GM21367 (cell line): Measurements from ENCODE around the gene LYRM9.
"Not testable (repeated sequence)": the region's sequence is repeated elsewhere in the genome, so short reads cannot be mapped to it uniquely, and the experiment has no call there.

ENCODE experiments used
- ATAC-seq: cut with Tn5 transposase; IDR thresholded peaks from one replicate; pipeline ENCODE4 v1.9.1; 2021; ENCODE audit not compliant: unreplicated experiment

Gene LYRM9

DNA sequence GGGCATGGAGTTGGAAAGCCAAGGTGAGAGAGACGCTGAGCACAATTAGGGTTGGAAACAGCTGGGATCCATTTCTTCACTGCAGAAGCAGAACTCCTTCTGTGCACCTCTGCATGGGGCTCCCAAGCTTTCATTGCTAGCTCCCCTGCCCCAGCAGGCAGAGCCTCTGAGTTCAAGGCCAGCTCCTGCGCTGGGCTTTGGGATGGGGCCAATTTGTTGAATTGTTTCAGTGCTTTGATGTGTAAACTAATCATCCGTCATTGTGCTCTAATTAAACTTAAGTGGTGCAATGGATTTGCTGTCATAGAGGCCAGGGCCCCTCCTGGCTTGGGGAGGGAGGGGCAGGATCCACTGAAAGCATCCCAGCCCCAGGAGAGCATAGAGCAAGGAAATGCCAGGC lies 13.5 kb upstream of the LYRM9 start:
- no peak for ATAC-seq

DNA sequence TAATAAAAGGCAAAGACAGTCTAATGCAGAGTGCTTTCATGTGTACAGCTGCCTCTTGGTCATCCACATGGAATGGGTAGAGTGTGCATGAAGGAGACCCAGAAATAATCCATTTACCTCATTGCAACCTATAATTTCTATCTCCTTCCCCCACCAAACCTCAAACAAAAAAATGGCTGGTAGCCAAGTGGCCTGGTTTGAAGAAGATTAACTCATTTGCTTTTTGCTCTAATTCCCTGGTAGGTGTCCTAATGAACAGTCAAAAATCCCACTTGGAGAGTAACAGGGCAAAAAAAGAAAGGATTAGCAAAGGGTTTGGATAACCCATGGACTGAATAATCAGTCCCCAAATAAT lies 13.0 kb upstream of the LYRM9 start:
- ATAC-seq: no peak

DNA sequence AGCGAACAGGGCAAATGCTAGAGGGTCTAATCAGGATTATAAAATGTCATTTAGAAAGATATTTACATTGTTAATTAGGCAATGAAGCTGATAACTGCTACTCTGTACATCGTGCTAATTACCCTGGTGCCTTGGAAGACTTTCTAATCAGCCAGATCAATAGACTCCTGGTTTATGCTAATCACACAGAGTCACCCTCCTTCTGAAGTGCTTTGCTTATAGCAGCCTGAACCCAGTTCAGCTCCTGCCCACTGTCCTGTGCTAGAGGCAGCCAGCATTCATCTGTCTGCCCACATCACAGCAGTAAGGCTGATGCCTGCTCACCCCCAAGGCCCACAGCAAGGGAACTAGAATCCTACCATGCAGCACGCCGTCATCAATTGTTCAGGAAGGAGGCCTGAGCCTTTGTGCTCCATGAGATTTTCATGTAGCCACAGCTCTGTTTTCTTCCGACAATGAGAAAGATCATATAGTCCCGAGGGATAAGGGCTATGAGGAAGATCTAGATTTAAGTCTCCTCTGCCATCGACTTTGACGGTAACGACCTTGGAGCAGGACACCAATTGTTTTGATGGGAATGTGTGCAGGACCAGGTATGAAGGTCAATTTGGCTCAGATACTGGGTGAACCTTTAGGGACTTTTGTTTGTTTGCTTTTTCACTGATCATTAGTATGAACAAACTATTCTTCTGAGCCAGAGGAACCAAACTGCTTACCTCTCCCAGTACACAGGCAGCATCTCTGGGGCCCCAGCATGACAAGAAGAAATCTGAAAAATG lies 12.5 kb upstream of the LYRM9 start:
- no peak for ATAC-seq

DNA sequence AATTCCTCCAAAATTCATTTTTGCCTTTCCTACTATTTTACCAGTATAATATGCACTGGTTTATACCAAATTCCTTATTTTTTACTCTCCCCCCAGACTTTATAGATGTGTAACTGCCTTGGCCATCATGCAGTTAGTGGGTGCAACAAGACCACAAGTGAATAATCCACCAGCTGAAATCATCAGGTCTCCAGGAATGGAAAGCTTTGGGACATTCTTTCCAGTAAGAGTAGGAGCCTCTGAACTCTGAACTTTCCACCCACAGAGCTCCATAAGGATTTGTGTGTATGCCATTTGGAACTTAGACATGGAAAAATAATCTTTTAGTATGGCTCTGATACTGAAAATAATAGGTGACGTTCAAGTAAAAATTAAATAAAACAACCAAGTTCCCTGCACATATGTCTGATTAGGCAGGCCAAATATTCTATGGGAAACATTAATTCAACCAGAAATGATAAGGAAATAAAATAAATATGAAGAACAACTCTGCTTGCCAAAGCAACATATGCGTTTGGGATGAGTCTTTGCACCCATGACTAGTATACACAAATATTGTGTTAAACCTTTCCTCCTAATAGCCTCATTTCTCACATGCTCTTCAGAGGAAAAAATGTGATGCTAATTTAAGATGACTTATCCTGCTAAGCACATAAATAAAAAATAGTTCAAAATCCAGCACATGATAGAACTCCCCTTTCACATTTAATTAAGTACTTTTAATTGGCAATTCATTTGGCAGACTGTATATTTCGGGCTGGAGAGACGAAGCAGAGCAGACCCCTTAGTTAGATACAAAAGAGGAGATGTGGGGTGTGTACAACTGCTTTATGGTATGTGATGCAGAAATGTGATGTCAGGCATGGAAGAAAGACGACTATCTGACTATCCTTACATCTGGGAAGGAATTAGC lies 11.6 kb upstream of the LYRM9 start:
- ATAC-seq: no peak

DNA sequence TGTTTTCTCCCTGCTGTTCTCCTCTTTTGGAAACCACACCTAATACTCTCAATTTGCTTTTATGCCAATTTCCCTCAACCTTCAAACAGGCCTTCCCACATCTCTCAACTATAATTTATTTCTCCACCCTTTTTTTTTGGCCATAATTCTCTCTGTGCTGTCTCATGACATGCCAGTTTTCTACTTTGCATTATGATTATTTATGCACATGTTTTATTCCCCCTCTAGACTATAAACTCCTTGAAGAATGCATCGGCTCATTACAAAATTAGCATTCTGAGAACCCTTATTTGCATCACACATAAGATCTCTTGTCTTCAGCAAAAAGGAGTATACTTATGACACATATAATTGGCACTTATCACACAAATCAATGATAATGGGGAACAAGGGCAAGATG lies 10.9 kb upstream of the LYRM9 start:
- no peak for ATAC-seq

DNA sequence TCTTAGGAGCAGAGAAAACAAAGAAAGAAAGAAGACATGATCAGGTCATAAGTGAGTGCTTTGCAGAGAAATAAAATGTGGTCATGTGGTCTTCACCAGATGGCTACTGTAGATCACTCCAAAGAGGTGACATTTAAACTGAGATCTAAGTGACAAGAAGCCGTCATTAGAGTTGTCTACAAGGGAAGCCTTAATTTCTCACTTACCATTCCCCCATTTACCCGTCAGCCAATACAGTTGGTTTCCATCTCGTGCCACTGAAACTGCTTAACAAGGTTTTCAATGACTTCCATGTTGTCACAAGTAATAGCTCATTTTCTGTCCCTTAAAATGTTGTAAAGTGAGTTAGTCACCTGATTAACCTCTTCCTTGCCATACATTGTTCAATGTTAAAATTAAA lies 6.4 kb upstream of the LYRM9 start:
- ATAC-seq: no peak

DNA sequence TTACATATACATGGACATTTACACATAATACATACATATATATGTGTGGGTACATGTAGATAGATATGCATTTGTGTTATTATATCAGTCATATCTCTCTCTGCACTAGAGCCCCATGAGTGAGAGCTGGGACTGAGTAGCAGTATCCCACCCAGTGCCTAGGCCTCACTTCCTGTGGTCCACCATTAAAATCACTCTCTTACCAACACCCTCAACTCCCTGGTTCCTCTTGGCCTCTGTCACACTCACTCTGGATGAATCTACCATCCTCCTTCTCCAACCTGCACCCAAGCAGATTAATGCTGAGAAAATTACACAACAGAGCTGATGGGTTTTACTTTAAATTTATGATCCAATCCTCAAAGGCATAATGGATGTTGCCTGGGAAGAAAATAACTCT lies 4.9 kb upstream of the LYRM9 start:
- ATAC-seq: no peak

DNA sequence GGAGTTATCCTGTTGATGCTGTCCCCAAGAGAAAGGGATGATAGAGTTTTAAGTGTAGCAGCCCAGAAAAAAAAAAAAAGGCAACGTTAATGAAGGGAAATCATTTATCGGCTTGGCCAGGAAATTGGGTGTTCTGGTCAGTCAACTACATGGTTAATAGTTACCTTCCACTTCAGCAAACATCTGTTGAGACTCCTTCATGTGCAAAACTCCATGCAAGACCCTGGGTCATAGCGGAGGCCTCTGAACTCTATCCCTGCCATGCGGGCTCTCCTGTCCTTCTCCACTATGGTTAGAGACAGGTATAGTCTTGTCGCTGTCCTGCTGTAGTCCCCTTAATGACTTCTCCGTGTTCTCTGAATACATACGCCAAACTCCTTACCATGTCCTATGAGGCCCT lies 3.5 kb upstream of the LYRM9 start:
- ATAC-seq: no peak

DNA sequence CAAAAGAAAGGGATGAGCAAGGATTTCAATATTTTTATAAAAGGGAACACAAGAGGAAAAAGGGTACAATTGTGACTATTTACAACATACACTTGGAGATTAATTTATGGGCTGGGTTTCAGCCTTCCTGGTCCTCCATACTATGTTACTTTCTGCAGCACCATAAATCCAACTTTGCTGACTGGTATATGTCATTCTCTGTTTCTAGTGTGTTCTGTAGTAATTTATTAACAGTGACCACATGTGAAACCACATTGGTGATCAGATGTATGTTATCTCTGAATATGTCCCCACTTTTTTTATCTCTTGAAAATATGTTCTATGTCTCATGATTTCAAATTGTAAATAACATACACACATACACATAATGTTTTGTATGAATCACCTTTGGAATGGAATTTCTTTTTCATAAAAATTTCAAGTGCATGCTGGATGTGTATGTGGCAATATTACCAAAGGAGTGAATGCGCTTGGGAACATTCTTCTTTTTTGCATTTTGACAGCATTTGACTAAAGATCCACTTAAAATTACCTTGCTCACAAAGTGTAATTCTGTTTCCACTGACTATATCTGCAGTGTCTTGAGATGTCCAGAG lies 2.9 kb upstream of the LYRM9 start:
- ATAC-seq: no peak

DNA sequence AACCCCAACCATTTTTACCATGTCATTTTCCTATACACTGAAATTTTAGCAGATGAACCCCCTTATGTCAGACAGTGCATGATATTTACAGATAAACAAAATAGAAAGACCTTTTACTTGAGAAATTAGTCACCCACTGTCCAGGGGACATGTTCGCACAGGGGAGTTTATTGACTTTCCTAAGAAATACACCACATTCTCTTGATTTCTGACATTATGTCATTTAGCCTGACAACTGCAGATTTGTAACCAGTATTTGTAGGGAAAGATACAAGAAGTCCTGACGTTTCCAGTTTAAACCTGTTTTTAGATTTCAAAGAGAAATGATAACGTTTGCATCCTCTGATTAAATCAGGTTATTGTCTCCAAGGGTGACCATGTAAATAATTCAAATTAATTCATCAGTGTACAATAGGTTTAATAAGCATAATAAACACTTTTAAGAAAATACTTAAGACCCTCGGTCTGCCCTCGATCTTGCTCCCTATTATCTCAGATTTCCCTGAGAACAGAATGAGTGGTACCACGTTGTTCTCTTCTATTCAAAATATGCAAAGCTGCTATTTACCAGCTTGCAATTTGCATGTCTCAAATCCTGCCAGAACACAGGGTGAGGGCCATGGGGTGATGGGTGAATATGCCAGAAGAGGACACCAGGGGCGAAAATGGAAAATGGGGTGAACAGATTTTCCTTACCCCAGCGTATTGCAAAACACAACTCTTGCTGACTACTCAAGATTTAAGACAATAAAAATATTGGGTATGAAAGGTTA lies 2.1 kb upstream of the LYRM9 start:
- no peak for ATAC-seq

DNA sequence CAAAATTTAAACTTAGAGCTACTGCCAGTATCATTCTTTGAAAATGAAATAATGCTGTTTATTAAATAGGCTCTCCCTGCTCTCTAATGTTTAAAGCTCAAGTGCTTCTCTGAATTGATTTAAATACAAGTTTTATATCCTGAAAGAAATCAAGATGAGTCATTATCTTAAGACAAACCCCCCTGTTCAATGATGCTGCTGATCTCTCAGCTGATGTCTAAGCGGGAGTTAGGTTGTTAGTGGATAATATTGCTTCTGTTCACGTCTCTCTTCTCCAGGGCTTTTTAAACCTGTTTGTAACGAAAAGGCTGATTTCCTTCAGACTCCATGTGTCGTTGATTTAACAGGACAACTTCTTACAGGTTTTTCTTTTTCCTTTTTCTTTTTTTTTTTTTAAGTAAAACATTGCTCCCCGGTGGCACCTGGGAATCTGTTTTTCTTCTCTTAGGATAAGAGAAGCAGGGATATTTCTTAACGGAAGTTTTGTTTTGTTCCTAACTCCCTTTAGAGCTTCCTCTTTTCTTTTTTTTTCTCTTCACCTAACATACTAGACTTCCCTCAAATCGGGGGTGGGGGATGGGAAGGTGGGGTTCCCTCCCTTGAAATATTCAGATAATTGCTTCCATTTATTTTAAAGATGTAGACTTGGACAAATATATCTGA lies 807 bp upstream of the LYRM9 start:
- ATAC-seq: no peak

DNA sequence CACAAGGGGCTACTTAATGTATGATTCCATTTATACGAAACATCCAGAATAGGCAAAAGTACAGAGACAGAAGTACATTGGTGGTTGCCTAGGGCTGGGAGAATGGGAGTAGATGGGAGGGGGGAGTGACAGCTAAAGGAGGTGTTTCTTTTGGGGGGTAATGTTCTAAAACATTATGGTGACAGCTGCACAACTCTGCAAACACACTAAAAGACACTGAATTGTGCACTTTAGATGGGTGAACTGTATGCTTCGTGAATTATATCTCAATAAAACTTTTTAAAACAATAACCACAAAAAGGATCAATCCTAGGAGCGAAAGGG lies 661 bp downstream of the LYRM9 start:
- no peak for ATAC-seq

DNA sequence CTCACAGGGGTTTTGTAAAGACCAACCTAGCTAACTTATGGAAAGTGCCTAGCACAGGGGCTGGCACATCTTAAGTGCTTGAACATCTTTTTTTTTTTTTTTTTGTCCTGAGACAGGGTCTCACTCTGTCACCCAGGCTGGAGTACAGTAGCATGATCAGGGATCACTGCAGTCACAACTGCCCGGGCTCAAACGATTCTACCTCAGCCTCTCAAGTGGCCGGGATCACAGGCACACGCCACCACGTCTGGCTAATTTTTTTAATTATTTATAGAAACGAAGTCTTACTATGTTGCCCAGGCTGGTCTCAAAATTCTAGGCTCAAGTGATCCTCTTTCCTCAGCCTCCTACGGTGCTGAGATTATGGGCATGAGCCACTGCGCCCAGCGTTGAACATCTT lies 1.3 kb downstream of the LYRM9 start:
- no peak for ATAC-seq

DNA sequence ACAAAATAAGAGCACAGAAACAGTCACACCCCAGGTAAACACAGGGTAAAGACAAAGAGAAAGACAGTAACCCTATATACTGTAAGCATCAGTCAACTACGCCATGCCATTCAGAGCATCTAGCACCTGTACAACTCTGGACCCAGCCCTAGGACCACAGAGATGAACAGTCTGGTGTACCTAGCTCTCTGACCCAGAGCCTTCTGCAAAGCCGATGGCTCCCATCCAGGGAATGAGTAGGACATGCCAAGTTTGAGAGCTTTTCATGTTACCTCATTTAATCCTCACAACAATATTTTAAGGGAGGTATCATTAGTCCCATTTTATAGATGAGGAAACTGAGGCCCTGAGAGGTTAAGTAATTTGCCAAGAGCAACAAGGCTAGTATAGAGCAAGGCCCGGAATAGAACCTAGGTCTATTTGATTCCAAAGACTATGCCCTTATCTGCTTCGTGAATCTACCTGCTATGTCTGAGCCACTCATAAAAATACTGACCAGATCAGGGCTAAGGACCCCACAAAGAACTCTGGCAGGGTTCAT lies 3.4 kb downstream of the LYRM9 start:
- ATAC-seq: no peak

DNA sequence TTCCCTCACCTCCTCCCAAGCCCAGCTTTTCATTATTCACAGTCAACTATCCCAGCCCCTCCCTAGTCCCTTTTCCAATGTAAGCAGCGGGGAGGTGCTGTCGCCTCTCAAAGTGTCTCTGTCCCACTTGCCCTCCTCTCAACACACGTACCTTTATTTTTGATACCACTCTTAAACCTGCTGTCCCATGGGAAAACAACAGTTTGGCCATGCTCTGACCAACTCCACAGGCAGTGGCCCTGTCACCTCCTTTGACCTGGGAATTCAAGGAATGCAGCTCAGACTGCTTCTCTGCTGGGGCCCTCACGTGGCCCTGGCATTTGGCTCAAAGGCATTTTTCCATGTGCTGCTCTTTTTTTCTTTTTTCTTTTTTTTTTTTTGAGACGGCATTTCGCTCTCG lies 4.2 kb downstream of the LYRM9 start:
- no peak for ATAC-seq

DNA sequence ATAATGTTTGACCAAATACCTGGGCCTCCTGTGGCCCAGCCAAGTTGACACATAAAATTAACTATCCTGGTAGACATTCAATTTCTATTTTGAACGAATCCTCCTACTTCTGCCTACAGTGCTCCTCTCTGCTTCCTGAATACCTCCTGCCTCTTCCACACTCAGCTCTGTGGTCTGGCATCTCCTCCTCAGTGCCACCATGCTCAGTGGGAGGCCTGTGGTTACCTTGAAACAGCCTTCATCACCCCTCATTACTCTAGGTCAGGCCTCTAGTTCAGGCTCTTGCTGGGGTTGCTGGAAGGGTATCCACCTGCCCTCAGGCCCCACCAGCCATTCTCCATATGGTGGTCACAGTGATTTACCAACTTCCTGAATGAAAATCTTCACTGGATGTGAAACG lies 5.1 kb downstream of the LYRM9 start:
- no peak for ATAC-seq

DNA sequence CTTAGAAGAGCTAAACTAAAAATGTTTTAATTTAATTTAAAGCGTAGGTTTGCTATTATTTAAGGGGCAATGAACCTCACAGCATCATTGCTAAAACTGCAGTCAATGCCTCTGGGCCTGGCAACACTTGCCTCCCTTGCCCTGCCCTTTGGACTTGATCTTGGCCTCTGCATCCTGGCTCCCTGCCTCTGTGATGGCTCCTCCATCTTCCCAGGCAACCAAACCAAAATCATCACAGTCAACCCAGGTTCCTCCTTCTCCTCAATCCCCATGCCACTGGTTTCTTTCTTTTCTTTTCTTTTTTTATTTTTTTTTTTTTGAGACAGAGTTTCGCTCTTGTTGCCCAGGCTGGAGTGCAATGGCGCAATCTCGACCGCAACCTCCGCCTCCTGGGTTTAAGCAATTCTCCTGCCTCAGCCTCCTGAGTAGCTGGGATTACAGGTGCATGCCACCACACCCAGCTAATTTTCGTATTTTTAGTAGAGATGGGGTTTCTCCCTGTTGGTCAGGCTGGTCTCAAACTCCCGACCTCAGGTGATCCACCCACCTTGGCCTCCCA lies 6.7 kb downstream of the LYRM9 start:
- not testable (repeated sequence) for ATAC-seq

DNA sequence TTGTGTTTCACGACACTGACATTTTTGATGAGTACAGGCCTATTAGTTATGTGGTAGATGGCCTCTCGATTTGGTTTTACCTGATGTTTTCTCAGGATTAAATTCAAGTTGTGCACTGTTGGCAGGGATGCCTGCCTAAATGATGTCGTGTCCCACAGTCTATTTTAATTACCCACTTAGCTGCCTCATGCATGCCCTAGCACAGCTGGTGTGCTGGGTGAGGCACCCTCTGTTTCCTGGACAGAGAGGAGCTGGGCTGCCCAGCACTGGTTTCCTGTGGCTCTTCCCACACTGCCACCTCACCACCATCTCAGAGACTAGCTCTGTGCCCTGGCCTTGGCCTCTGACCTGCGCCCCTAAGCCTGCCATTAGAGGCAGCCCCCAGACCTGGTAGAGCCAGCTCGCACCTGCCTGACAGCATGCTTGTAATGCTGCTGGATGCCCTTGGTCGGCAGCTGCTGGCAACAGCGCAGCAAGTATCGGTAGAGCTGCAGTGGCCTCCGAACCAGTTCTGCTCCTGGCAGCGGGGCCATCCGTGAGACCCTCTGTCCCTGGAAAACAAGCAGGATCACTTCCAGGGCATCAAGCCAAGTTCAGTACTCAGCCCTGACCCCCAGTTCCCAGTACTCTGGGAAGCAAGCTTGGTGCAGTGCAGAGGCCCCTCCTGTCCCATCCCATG lies 10.9 kb downstream of the LYRM9 start:
- ATAC-seq: no peak

DNA sequence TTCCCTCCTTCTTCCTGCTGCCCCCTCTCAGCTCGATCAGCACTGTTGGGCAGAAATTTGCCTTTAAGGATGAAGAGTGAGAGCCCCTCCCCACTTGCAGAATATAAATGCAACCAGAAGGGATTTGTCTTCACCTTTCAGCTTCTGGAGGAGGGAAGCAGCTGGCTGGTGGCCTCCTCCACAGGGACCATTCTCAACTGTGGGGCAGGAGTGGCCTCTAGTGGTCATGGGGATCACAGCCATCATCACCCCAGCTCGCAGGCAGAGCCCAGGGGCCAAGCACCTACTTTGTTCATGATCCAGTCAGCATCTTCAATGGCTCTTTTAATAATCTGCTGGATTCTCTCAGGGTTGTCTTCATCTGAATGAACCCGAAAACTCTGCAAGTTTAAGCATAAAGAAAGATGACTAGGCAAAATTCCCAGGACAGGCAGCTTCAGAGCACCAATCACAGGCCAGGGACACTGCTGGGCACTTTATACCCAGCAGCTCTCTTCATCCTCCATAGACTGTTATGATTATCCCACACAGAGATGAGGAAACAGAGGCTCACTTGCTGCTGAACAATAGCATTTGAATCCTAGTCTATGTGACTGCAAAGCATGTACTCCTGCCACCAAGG lies 13.1 kb downstream of the LYRM9 start:
- ATAC-seq: no peak
